Renal cortical epithelial cell (primary cell): ENCODE data around the gene BBC3. TPM values are rescaled to one million over a fixed set of nuclear protein-coding genes. Genes with fewer than 3 reads are reported as not detected.
A peak's percentile ranks its signal among the peaks of the same experiment; 100 is the strongest.
"Not testable (repeated sequence)": the region's sequence is repeated elsewhere in the genome, so short reads cannot be mapped to it uniquely, and the experiment has no call there.

ENCODE experiments used
- DNase-seq: peaks from one replicate; pipeline ENCODE4 v3.0.0-alpha.2; 2011; ENCODE audit warnings: low read depth
- total RNA-seq: library from RNA; depleted of rRNA; stranded (reverse); fragments of >200 nt; gene quantifications from 2 replicates; pipeline ENCODE4 v1.2.3, GENCODE V29; 2014

BBC3 gene, protein sequence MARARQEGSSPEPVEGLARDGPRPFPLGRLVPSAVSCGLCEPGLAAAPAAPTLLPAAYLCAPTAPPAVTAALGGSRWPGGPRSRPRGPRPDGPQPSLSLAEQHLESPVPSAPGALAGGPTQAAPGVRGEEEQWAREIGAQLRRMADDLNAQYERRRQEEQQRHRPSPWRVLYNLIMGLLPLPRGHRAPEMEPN
- 21.1 and 29.7 TPM in 2 replicates for total RNA-seq

DNA sequence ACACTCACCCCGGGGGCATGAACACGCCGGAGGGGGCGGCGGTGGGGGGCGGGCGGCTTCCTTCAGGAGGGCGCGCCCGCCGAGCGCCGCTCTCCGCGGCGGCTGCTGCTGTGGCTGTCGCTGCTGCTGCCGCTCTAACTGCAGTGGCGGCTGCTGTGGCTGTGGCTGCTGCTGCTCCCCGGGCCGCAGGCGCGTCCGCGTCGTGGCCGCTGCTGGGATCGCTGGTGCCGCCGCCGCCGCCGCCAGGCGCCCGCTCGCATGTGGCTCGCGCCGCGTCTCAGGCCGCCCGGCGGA is at the start of gene BBC3:
TSS of gene BBC3 (minus strand) at position 279 of the 294 bp plus-strand sequence. CDS start 2,768 bp downstream, outside the sequence.
- DNase-seq = no peak

DNA sequence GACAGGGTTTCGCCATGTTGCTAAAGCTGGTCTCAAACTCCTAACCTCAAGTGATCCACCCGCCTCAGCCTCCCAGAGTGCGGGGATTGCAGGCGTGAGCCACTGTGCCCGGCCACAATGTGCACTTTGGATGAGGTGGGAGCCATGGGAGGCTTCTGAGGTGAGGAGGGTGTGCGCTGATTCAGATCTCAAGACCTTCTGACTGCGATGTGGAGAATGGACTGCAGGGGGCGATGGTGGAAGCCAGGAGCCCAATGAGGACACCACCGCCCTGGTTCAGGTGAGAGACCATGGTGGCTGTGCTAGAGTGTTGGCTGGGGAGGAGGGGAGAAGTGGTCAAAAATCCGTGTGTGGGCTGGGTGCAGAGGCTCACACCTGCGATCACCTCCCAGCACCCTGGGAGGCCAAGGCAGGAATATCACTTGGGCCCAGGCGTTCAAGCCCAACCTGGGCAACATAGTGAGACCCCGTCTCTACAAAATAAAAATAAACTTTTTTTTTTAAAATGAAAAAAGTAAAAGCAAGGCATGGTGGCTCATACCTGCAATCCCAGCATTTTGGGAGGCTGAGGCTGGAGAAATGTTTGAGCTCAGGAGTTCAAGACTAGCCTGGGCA is 49.3 kb upstream of the BBC3 start:
- DNase-seq = no peak

- DNase-seq = not testable (repeated sequence)
These were observed 45.5 kb upstream of the BBC3 start for GRCh38 chr19:47276513-47276912.

DNA sequence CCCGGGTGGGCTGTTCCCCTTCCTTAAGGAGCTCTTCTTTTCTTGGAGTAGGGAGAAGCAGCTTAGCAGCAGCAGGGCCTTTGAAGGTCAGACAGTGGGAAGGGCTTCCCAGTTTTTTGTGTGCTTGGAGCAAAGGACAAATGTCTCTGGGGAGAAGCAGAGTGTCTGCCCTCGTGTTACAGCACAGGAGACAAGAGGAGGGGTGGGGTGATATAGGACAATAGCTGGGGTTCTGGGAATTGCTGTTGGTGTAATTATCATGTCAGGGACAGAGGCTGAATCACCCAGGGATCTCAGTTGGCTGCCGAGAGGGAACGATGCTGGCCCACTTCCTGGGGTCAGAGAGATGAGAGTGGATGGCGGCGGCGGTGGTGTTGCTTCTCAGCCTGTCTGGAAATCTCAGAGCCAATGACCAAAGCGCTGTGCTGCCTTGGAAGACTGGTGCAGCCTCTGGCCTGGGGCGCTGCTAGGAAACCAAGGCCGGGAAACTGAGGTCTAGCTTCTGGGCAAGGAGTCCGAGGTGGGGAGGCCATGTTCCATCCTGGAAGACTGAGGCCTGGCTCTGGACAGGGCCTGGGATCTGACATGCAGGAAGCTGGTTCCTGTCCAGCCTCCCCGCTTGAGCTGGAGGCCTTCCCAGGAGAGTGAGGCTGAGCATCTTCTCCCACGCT is 44.9 kb upstream of the BBC3 start:
- no peak for DNase-seq

DNA sequence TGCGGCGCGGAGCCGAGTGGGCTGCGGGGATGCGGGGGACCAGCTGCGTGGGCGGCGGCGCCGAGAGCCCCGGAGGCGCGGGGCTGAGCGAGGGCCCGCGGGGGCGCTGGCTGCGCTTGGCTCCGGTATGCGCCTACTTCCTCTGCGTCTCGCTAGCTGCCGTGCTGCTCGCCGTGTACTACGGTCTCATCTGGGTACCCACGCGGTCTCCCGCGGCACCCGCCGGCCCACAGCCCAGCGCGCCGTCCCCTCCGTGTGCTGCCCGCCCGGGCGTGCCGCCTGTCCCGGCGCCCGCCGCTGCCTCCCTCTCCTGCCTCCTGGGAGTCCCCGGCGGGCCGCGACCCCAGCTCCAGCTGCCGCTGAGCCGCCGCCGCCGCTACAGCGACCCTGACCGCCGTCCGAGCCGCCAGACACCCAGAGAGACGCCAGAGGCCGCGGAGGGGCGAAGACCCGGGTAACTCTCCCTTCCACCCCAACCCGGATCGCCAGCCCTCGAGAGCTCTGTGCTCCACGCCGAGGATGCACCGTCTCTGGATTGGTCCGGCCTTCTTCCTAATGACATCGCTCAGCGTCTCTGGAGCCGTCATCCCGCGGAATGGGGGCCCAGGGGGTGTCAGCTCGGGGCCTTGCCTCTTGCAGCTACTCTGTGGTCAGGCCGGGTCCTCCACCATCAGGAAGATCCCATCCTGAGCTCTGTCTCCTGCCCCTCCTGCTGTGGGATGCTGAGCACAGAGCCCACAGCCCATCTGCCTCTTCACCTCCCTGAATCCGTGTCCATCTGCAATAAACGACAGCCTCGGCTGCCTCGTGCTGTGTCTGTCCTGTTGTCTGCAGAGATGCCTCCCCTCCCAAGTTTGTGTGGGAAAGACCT is 44.1 kb upstream of the BBC3 start:
- DNase-seq = no peak

GRCh38 chr19:47274071-47274890 is 43.3 kb upstream of the BBC3 start, which contains the start of gene INAFM1:
INAFM1 (plus strand) TSS chr19:47274885; CDS start chr19:47274920, 35 bp downstream.
- peak; percentile 65 for DNase-seq

GRCh38 chr19:47273313-47274070 is 42.5 kb upstream of the BBC3 start:
- DNase-seq = peak; percentile 76

GRCh38 chr19:47272448-47273312 is 41.7 kb upstream of the BBC3 start:
- no peak for DNase-seq

GRCh38 chr19:47271949-47272348 is 41.0 kb upstream of the BBC3 start:
- no peak for DNase-seq

DNA sequence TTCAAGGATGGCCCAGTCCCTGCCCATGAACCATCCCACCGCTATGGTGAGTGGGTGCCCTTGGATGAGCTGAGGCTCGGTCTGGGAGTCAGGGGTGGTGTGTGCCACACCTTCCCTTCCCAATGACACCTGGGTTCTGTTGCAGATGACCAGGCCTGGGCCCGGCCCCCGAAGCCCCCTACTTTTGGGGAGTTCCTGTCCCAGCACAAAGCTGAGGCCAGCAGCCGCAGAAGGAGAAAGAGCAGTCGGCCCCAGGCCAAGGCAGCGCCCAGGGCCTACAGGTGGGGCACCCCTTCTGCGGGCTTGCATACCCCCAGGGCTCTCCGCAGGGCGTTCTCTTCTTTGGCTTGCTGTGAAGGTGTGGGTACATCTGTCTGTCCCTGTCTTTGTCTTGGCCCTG is 39.4 kb upstream of the BBC3 start:
- DNase-seq = no peak

DNA sequence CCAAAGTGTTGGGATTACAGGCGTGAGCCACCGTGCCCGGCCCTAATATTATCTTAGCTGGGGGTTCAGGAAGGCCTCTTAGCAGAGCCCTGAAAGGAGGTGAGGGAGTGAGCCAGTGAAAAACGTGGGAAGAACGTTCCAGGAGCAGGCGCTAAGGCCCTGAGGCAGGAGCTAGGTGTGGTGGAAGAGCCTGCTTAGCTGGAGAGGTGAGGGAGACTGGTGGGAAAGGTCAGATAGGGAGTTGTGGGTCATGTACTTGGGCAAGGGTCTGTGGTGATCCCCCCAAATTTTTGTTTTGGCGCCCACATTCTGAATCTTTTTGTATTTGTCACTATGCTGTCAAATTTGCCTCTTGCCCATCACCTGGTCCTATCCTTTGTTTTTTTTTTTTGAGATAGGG is 38.6 kb upstream of the BBC3 start:
- DNase-seq = no peak

GRCh38 chr19:47268028-47268427 is 37.0 kb upstream of the BBC3 start:
- DNase-seq = no peak

DNA sequence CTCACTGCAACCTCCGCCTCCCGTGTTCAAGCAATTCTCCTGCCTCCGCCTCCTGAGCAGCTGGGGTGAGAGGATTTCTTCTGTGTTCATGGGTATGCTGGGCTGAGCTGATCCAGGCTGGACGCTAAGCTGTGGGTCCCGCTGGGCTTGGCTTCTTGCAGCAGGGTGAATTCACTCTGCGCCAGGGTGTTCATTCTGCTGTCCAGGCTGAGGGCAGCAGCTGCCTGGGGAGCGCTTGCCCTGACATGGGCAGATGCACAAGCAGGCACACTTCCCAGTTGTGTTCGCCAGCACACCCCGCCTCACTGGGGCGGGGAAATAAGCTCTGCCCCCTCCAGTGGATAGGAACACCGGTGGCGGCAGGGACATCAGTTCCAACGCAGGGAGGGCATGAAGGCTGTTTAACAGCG is 36.4 kb upstream of the BBC3 start:
- no peak for DNase-seq

GRCh38 chr19:47266401-47266941 is 35.5 kb upstream of the BBC3 start:
- no peak for DNase-seq

DNA sequence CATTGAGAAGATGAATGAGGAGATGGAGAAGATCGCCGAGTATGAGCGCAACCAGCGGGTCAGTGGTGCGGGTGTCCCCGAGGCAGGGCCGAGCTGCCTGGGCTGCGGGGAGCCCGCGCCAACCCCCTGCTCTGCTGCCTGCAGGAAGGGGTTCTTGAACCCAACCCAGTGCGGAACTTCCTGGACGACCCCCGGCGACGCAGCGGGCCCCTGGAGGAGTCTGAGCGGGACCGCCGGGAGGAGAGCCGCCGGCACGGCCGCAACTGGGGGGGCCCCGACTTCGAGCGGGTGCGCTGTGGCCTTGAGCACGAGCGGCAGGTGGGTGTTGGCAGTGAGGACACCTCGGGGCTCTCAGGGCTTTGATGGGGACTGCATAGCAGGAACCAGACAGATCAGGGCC is 33.6 kb upstream of the BBC3 start:
- no peak for DNase-seq

GRCh38 chr19:47261946-47262793 is 31.2 kb upstream of the BBC3 start:
- not testable (repeated sequence) for DNase-seq

DNA sequence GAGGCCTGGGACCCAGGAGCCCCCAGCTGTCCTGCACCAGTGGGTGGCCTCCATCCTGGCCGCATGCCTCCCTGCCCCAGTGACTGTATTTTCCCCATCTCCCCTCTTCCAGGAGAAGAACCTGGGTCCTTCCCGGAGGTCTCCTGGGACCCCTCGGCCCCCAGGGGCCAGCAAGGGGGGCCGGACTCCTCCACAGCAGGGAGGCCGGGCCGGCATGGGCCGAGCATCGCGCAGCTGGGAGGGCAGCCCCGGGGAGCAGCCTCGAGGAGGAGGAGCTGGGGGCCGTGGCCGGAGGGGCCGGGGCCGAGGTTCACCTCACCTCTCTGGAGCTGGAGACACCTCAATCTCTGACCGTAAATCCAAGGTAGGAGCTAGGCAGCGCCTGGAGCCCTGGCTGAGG is 29.5 kb upstream of the BBC3 start:
- DNase-seq = no peak

GRCh38 chr19:47258895-47259555 is 28.0 kb upstream of the BBC3 start:
- DNase-seq = no peak
